DOHH2 (cell line): Measurements from ENCODE around the gene AGR2.
"Not testable (repeated sequence)": the region's sequence is repeated elsewhere in the genome, so short reads cannot be mapped to it uniquely, and the experiment has no call there.

Experiments used
- H3F3A ChIP-seq: fragments of 200-600 bp; sonication (generic), shearing (Covaris generic); 2 replicates; pipeline ENCODE4 v1.6.0; 2016; ENCODE audit warnings: antibody characterized with exemption, mild to moderate bottlenecking; ENCODE audit not compliant: control insufficient read depth, insufficient read depth
- H3K27ac ChIP-seq: fragments of 200-600 bp; sonication (generic); 2 replicates; pipeline ENCODE4 v1.5.1; 2014; ENCODE audit warnings: low read depth, mild to moderate bottlenecking, low read length, moderate library complexity
- H3K27me3 ChIP-seq: fragments of 200-600 bp; sonication (generic); 2 replicates; pipeline ENCODE4 v1.6.1; 2014; ENCODE audit warnings: mild to moderate bottlenecking, low read length, mixed read lengths; ENCODE audit not compliant: control insufficient read depth
- H3K36me3 ChIP-seq: fragments of 200-600 bp; sonication (generic); 2 replicates; pipeline ENCODE4 v1.6.1; 2014; ENCODE audit warnings: mild to moderate bottlenecking, low read length, moderate library complexity, mixed read lengths; ENCODE audit not compliant: control insufficient read depth
- H3K4me1 ChIP-seq: fragments of 200-600 bp; sonication (generic); 2 replicates; pipeline ENCODE4 v1.6.1; 2014; ENCODE audit warnings: mild to moderate bottlenecking, low read length, mixed read lengths; ENCODE audit not compliant: control insufficient read depth
- H3K4me2 ChIP-seq: fragments of 200-600 bp; sonication (generic); 2 replicates; pipeline ENCODE4 v1.6.0; 2014; ENCODE audit warnings: mild to moderate bottlenecking, low read length, moderate library complexity
- H3K4me3 ChIP-seq: fragments of 200-600 bp; sonication (generic); 2 replicates; pipeline ENCODE4 v1.5.1; 2014; ENCODE audit warnings: mild to moderate bottlenecking, low read length, mixed read lengths
- H3K79me2 ChIP-seq: fragments of 200-600 bp; sonication (generic); 2 replicates; pipeline ENCODE4 v1.6.1; 2014; ENCODE audit warnings: mild to moderate bottlenecking, low read length, mixed read lengths; ENCODE audit not compliant: control insufficient read depth
- H3K9me2 ChIP-seq: fragments of 200-600 bp; sonication (generic); replicated peaks from 2 replicates; pipeline ENCODE4 v1.6.1; 2014; ENCODE audit warnings: mild to moderate bottlenecking, low read length, mixed read lengths; ENCODE audit not compliant: control insufficient read depth
- H3K9me3 ChIP-seq: fragments of 200-600 bp; sonication (generic); 2 replicates; pipeline ENCODE4 v1.6.1; 2014; ENCODE audit warnings: antibody characterized with exemption, low read length, mixed read lengths; ENCODE audit not compliant: control insufficient read depth, insufficient read depth
- H4K20me1 ChIP-seq: fragments of 200-600 bp; sonication (generic); 2 replicates; pipeline ENCODE4 v1.6.0; 2014; ENCODE audit warnings: low read depth, mild to moderate bottlenecking, antibody characterized with exemption, low read length, moderate library complexity; ENCODE audit not compliant: control insufficient read depth, insufficient read depth
- EZH2phosphoT487 ChIP-seq: fragments of 200-600 bp; sonication (generic); IDR thresholded peaks from 2 replicates; pipeline ENCODE4 v1.6.1; 2017; ENCODE audit warnings: borderline replicate concordance, mild to moderate bottlenecking, antibody characterized with exemption, low read length, moderate library complexity, mixed read lengths
- TF ChIP-seq, protein P1 (sequence below): fragments of 200-600 bp; sonication (generic); IDR thresholded peaks from one replicate; pipeline ENCODE4 v1.5.1; 2014; ENCODE audit warnings: antibody characterized with exemption, mild to moderate bottlenecking, low read depth, low read length; ENCODE audit not compliant: poor library complexity, severe bottlenecking

AGR2 gene

DNA sequence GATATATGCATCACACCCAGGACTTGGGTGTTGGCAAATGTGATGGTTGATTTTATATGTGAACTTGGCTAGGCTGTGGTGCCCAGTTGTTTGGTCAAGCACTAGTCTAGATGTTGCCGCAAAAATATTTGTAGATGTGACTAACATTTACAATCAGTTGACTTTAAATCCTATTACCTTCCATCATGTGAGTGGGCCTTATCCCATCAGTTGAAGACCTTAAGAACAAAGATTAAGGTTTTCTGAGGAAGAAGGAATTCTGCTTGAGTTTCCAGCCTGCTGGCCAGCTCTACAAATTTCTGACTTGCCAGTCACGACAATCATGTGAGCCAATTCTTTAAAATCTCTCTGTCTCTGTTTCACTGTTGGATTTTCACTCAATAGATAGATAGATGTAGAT lies 30.9 kb downstream of the AGR2 start:
- H3K27ac ChIP-seq: no peak overlapping the region
- H3K79me2 ChIP-seq: no peaks in the 10 kb centered on the region
- H3K9me2 ChIP-seq: no peaks in the 10 kb centered on the region
- no peaks in the 10 kb centered on the region for H3F3A ChIP-seq
- no peaks in the 10 kb centered on the region for H3K36me3 ChIP-seq
- no peak overlapping the region for H3K4me3 ChIP-seq
- no peaks in the 10 kb centered on the region for H4K20me1 ChIP-seq
- no peaks in the 10 kb centered on the region for H3K9me3 ChIP-seq
- H3K4me1 ChIP-seq: peaks cover 25% of the 10 kb centered on the region
- no peaks in the 10 kb centered on the region for H3K27me3 ChIP-seq
- H3K4me2 ChIP-seq: no peak overlapping the region
- no peak for TF ChIP-seq EZH2phosphoT487
- TF ChIP-seq, protein P1, sequence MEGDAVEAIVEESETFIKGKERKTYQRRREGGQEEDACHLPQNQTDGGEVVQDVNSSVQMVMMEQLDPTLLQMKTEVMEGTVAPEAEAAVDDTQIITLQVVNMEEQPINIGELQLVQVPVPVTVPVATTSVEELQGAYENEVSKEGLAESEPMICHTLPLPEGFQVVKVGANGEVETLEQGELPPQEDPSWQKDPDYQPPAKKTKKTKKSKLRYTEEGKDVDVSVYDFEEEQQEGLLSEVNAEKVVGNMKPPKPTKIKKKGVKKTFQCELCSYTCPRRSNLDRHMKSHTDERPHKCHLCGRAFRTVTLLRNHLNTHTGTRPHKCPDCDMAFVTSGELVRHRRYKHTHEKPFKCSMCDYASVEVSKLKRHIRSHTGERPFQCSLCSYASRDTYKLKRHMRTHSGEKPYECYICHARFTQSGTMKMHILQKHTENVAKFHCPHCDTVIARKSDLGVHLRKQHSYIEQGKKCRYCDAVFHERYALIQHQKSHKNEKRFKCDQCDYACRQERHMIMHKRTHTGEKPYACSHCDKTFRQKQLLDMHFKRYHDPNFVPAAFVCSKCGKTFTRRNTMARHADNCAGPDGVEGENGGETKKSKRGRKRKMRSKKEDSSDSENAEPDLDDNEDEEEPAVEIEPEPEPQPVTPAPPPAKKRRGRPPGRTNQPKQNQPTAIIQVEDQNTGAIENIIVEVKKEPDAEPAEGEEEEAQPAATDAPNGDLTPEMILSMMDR: no peak

DNA sequence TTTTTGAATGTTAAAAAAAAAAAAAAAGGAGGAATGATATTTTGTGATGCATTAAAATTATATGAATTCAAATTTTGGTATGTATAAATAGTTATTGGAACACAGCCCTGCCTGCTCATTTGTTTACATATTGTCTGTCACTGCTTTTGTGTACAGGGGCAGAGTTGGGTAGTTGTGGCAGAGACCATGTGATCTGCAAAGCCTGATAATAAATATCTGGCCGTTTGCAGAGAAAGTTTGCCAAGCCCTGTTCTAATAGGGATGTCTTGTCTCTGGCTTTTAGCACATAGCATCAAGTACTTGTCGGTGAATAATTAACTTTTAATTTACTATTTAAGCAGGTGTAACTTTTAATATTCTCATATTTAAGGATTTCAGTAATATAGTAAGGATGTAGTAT lies 31.5 kb downstream of the AGR2 start:
- H3K9me3 ChIP-seq: no peaks in the 10 kb centered on the region
- H3K36me3 ChIP-seq: no peaks in the 10 kb centered on the region
- H3K4me2 ChIP-seq: no peak overlapping the region
- no peak overlapping the region for H3K27ac ChIP-seq
- no peaks in the 10 kb centered on the region for H3K9me2 ChIP-seq
- TF ChIP-seq, protein P1: no peak
- no peak for TF ChIP-seq EZH2phosphoT487
- H3F3A ChIP-seq: no peaks in the 10 kb centered on the region
- no peaks in the 10 kb centered on the region for H4K20me1 ChIP-seq
- H3K4me3 ChIP-seq: no peak overlapping the region
- peaks cover 20% of the 10 kb centered on the region for H3K4me1 ChIP-seq
- H3K27me3 ChIP-seq: no peaks in the 10 kb centered on the region
- no peaks in the 10 kb centered on the region for H3K79me2 ChIP-seq

DNA sequence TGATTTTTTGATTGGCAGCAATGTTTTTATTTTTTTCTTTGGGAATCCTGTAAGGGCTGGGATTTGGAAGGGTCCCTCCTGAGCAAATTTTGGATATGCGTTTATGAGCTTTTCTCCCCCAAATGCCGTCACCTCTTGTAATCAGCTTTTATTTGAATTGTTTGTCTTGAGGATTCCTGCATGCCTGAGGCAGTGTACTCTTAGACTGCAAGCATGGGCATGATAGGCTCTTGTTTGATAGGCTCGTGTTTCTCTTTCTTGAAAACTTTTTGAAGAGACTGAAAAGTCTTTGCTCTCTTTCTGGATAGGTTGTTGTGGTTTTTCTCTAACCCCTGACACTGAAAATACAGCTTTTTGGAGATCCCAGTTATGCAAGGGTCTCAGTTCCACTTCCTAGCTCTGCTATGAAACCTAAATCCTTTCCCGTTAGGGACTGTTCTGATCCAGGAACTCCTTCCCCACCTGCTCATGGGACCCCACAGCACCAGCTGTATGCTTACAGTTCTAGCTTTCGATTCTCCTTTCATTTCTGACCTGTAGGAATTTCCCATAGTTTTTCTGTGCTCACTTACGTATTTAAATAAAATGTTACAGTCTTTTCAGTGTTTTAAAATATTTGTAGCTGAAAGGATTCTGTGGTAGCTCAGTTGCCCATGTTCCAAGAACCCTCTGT lies 34.0 kb downstream of the AGR2 start:
- TF ChIP-seq, protein P1: no peak
- TF ChIP-seq EZH2phosphoT487: no peak
- no peaks in the 10 kb centered on the region for H3K79me2 ChIP-seq

DNA sequence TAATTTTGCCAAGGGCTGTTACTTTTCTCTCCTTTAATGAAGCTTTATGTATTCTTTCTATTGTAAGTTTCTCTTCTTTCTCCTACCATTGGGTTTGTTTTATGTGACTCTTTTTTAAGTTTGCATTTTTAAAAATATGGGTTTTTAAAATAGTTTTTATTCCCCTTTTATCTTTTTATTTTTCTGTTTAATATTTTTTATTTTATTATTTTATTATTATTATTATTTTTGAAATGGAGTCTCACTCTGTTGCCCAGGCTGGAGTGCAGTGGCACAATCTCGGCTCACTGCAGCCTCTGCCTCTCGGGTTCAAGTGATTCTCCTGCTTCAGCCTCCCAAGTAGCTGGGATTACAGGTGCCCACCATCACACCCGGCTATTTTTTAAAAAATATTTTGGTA lies 34.8 kb downstream of the AGR2 start:
- peaks cover 16% of the 10 kb centered on the region for H3K4me1 ChIP-seq
- not testable (repeated sequence) for H3K79me2 ChIP-seq

More for the DNA sequence above, 34.0 kb downstream of the AGR2 start:
- H4K20me1 ChIP-seq: no peaks in the 10 kb centered on the region
- no peaks in the 10 kb centered on the region for H3K36me3 ChIP-seq
- no peak overlapping the region for H3K4me2 ChIP-seq
- no peaks in the 10 kb centered on the region for H3K9me3 ChIP-seq
- no peak overlapping the region for H3K27ac ChIP-seq
- H3K9me2 ChIP-seq: no peaks in the 10 kb centered on the region
- H3K4me1 ChIP-seq: peaks cover 16% of the 10 kb centered on the region
- H3F3A ChIP-seq: no peaks in the 10 kb centered on the region
- no peaks in the 10 kb centered on the region for H3K27me3 ChIP-seq
- H3K4me3 ChIP-seq: no peak overlapping the region

More for the DNA sequence above, 34.8 kb downstream of the AGR2 start:
- H3K4me2 ChIP-seq, H3K27me3 ChIP-seq, H4K20me1 ChIP-seq, H3K27ac ChIP-seq, H3K36me3 ChIP-seq, H3F3A ChIP-seq, H3K9me3 ChIP-seq, H3K4me3 ChIP-seq, H3K9me2 ChIP-seq: not testable (repeated sequence)
